ENCODE results near the gene LIAS.

DNA sequence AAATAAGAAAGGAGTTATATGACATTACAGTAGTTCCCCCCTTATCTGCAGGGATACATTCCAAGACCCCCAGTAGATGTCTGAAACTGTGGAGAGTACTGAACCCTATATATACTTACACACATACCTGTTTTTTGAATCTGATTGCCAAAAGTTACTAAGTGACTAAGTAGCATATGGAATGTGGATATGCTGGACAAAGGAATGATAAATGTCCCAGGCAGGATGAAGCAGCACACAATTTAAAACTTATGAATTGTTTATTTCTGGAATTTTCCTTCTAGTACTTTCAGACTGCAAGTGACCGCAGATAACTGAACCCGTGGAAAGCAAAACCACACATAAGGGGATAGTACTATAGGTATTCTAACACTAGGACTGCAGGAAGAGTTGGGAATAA lies 45.7 kb downstream of the LIAS start:
- TF ChIP-seq EP300 (IDR thresholded peaks at IDR 0.05; ENCODE audit: low read depth) (no peak), POLR2AphosphoS5 (IDR thresholded peaks at IDR 0.05) (no peak), POLR2A (IDR thresholded peaks at IDR 0.05) (no peak)
- TF ChIP-seq, protein P1, sequence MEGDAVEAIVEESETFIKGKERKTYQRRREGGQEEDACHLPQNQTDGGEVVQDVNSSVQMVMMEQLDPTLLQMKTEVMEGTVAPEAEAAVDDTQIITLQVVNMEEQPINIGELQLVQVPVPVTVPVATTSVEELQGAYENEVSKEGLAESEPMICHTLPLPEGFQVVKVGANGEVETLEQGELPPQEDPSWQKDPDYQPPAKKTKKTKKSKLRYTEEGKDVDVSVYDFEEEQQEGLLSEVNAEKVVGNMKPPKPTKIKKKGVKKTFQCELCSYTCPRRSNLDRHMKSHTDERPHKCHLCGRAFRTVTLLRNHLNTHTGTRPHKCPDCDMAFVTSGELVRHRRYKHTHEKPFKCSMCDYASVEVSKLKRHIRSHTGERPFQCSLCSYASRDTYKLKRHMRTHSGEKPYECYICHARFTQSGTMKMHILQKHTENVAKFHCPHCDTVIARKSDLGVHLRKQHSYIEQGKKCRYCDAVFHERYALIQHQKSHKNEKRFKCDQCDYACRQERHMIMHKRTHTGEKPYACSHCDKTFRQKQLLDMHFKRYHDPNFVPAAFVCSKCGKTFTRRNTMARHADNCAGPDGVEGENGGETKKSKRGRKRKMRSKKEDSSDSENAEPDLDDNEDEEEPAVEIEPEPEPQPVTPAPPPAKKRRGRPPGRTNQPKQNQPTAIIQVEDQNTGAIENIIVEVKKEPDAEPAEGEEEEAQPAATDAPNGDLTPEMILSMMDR (IDR thresholded peaks at IDR 0.05): no peak

Measured in transverse colon (tissue), 4 donors.